H9 (cell line): Measurements from ENCODE around the gene C19orf47. TPM values are rescaled to one million over a fixed set of nuclear protein-coding genes. Genes with fewer than 3 reads are reported as not detected.

Experiments used
- DNase-seq: peaks from one replicate; pipeline ENCODE4 v3.0.0-alpha.2; 2017
- H2AFZ ChIP-seq: one replicate; pipeline ENCODE4 v1.6.1; 2013; ENCODE audit warnings: mild to moderate bottlenecking, low read length, control low read depth, moderate library complexity
- H2AK5ac ChIP-seq: 2 replicates; pipeline ENCODE4 v1.6.1; 2013; ENCODE audit warnings: low read length, control low read depth, mixed read lengths; ENCODE audit not compliant: insufficient read length
- H2BK120ac ChIP-seq: one replicate; pipeline ENCODE4 v1.6.1; 2013; ENCODE audit warnings: low read depth, mild to moderate bottlenecking, low read length, control low read depth, inconsistent platforms; ENCODE audit not compliant: poor library complexity, severe bottlenecking
- H2BK12ac ChIP-seq: 2 replicates; pipeline ENCODE4 v1.6.1; 2013; ENCODE audit warnings: low read length, control low read depth, mixed read lengths, low read depth; ENCODE audit not compliant: insufficient read length
- H2BK15ac ChIP-seq: 2 replicates; pipeline ENCODE4 v1.6.1; 2013; ENCODE audit warnings: low read depth, low read length, control low read depth
- H2BK20ac ChIP-seq: one replicate; pipeline ENCODE4 v1.6.1; 2013; ENCODE audit warnings: low read depth, mild to moderate bottlenecking, low read length, control low read depth, inconsistent platforms; ENCODE audit not compliant: poor library complexity, severe bottlenecking
- H2BK5ac ChIP-seq: 2 replicates; pipeline ENCODE4 v1.6.1; 2013; ENCODE audit warnings: low read length, control low read depth, mixed read lengths; ENCODE audit not compliant: insufficient read length
- H3K14ac ChIP-seq: 2 replicates; pipeline ENCODE4 v1.6.1; 2013; ENCODE audit warnings: low read length, control low read depth; ENCODE audit not compliant: insufficient read depth
- H3K18ac ChIP-seq: 2 replicates; pipeline ENCODE4 v1.6.1; 2013; ENCODE audit warnings: low read depth, mild to moderate bottlenecking, mixed read lengths, low read length, control low read depth; ENCODE audit not compliant: insufficient read length
- H3K23ac ChIP-seq: 2 replicates; pipeline ENCODE4 v1.6.1; 2013; ENCODE audit warnings: low read length, control low read depth, mixed read lengths, low read depth; ENCODE audit not compliant: insufficient read length
- H3K23me2 ChIP-seq: 2 replicates; pipeline ENCODE4 v1.6.1; 2013; ENCODE audit warnings: low read depth, mild to moderate bottlenecking, mixed read lengths, low read length, control low read depth; ENCODE audit not compliant: insufficient read length, poor library complexity, severe bottlenecking
- H3K27ac ChIP-seq: 2 replicates; pipeline ENCODE4 v1.5.1; 2013; ENCODE audit warnings: low read length, control low read depth, mixed read lengths, low read depth; ENCODE audit not compliant: insufficient read length
- H3K27me3 ChIP-seq: 2 replicates; pipeline ENCODE4 v1.6.1; 2013; ENCODE audit warnings: low read length, control low read depth, inconsistent platforms; ENCODE audit not compliant: insufficient read depth
- H3K4ac ChIP-seq: 2 replicates; pipeline ENCODE4 v1.6.1; 2013; ENCODE audit warnings: low read depth, mild to moderate bottlenecking, control low read depth, inconsistent platforms, low read length, moderate library complexity
- H3K4me1 ChIP-seq: 2 replicates; pipeline ENCODE4 v1.6.1; 2013; ENCODE audit warnings: low read length, control low read depth, inconsistent platforms; ENCODE audit not compliant: insufficient read depth
- H3K4me2 ChIP-seq: 2 replicates; pipeline ENCODE4 v1.6.1; 2013; ENCODE audit warnings: low read length, control low read depth, mixed read lengths; ENCODE audit not compliant: insufficient read length, insufficient read depth
- H3K56ac ChIP-seq: 2 replicates; pipeline ENCODE4 v1.6.1; 2013; ENCODE audit warnings: low read depth, mild to moderate bottlenecking, mixed read lengths, low read length, control low read depth; ENCODE audit not compliant: insufficient read length
- H3K79me1 ChIP-seq: 2 replicates; pipeline ENCODE4 v1.6.1; 2013; ENCODE audit warnings: low read depth, mild to moderate bottlenecking, moderate library complexity, low read length, control low read depth, inconsistent platforms; ENCODE audit not compliant: insufficient read depth, poor library complexity, severe bottlenecking
- H3K79me2 ChIP-seq: 2 replicates; pipeline ENCODE4 v1.6.1; 2013; ENCODE audit warnings: low read length, control low read depth, inconsistent platforms; ENCODE audit not compliant: insufficient read depth
- H3K9ac ChIP-seq: 2 replicates; pipeline ENCODE4 v1.6.1; 2013; ENCODE audit warnings: low read length, control low read depth, mixed read lengths; ENCODE audit not compliant: insufficient read length; ENCODE audit errors: extremely low read depth
- H3K9me3 ChIP-seq: one replicate; pipeline ENCODE4 v1.6.1; 2013; ENCODE audit warnings: low read depth, low read length, inconsistent platforms; ENCODE audit not compliant: control insufficient read depth
- H3T11ph ChIP-seq: one replicate; pipeline ENCODE4 v1.6.1; 2013; ENCODE audit warnings: mild to moderate bottlenecking, low read length, control low read depth, inconsistent platforms
- H4K20me1 ChIP-seq: one replicate; pipeline ENCODE4 v1.6.1; 2013; ENCODE audit not compliant: control insufficient read depth, insufficient read length, insufficient read depth
- H4K5ac ChIP-seq: 2 replicates; pipeline ENCODE4 v1.6.1; 2013; ENCODE audit warnings: low read depth, mild to moderate bottlenecking, mixed read lengths, low read length, control low read depth; ENCODE audit not compliant: insufficient read length
- H4K8ac ChIP-seq: replicated peaks from 2 replicates; pipeline ENCODE4 v1.6.1; 2013; ENCODE audit warnings: low read length, control low read depth, mixed read lengths, low read depth; ENCODE audit not compliant: insufficient read length
- H4K91ac ChIP-seq: 2 replicates; pipeline ENCODE4 v1.6.1; 2013; ENCODE audit warnings: low read depth, mild to moderate bottlenecking, moderate library complexity, mixed read lengths, low read length, control low read depth; ENCODE audit not compliant: insufficient read length
- H3K27ac Mint-ChIP-seq, 3 experiments: 2 replicates in 2 of 3; 3 replicates in 1 of 3; pipeline ENCODE4 v1.8.0; 2020 to 2021; ENCODE audit warnings: mixed read lengths in 3 of 3, mild to moderate bottlenecking in 1 of 3, moderate library complexity in 1 of 3
- H3K27me3 Mint-ChIP-seq: 2 replicates; pipeline ENCODE4 v1.8.0; 2021; ENCODE audit warnings: low read depth, mild to moderate bottlenecking, moderate library complexity, mixed read lengths
- H3K36me3 Mint-ChIP-seq, 3 experiments: 2 replicates in 2 of 3; 3 replicates in 1 of 3; pipeline ENCODE4 v1.8.0; 2020 to 2021; ENCODE audit warnings: low read depth in 3 of 3, mixed read lengths in 3 of 3; ENCODE audit not compliant: insufficient read depth in 1 of 3
- H3K4me1 Mint-ChIP-seq, 2 experiments: 2 replicates each; pipeline ENCODE4 v1.8.0; 2020; ENCODE audit warnings: mixed read lengths in 2 of 2
- H3K4me3 Mint-ChIP-seq, 2 experiments: 2 replicates in 1 of 2; 3 replicates in 1 of 2; pipeline ENCODE4 v1.8.0; 2020 to 2021; ENCODE audit warnings: mild to moderate bottlenecking in 2 of 2, mixed read lengths in 2 of 2, moderate library complexity in 1 of 2
- H3K9me3 Mint-ChIP-seq, 2 experiments: 2 replicates in 1 of 2; 3 replicates in 1 of 2; pipeline ENCODE4 v1.8.0; 2020; ENCODE audit warnings: mild to moderate bottlenecking in 2 of 2, mixed read lengths in 2 of 2, moderate library complexity in 1 of 2
- CTCF ChIP-seq: fragments of 200-600 bp; sonication (generic); conservative IDR thresholded peaks from 3 replicates; pipeline ENCODE4 v1.8.0; 2021; ENCODE audit warnings: antibody characterized with exemption, mild to moderate bottlenecking
- WGBS: extraction: QIAGEN DNeasy Blood & Tissue Kit; methylation state at CpG from one replicate; pipeline ENCODE4 v1.1.7; 2013; ENCODE audit warnings: missing lambda C conversion rate, low lambda C conversion rate, mixed read lengths; ENCODE audit not compliant: insufficient read length; ENCODE audit errors: extremely low coverage; 5-methylcytosine and 5-hydroxymethylcytosine counted together
- total RNA-seq: library from RNA; stranded (reverse); gene quantifications from 2 replicates; pipeline ENCODE4 v1.2.1, GENCODE V29; 2021

The C19orf47 gene
- total RNA-seq, 1 experiment from 2014 or later, result 19.4 TPM

- no CpG with 5 or more reads among the region's 6 CpGs for WGBS
- no peak overlapping the region for H3K27ac Mint-ChIP-seq
- Histone ChIP-seq H4K20me1 (no peaks in the 10 kb centered on the region), H4K8ac (no peak overlapping the region), H3K79me2 (peaks cover 17% of the 10 kb centered on the region), H3K4ac (no peak overlapping the region), H3K9ac (peak overlapping the region; percentile 32), H3K4me1 (no peaks in the 10 kb centered on the region; the same call in 1 of the 2 replicates), H3K18ac (no peak overlapping the region), H4K91ac (no peak overlapping the region), H3K27me3 (no peaks in the 10 kb centered on the region), H3K23ac (no peak overlapping the region), H4K5ac (no peak overlapping the region), H3K79me1 (peaks cover 5% of the 10 kb centered on the region), H3K27ac (no peak overlapping the region), H2BK15ac (no peak overlapping the region), H2AK5ac (no peak overlapping the region), H3K9me3 (no peaks in the 10 kb centered on the region), H2BK20ac (no peak overlapping the region), H2BK5ac (no peak overlapping the region), H3K14ac (no peak overlapping the region; the same call in 1 of the 2 replicates), H2AFZ (no peak overlapping the region), H2BK12ac (no peak overlapping the region), H3K4me2 (no peak overlapping the region), H3K56ac (no peak overlapping the region), H3K23me2 (peaks cover 9% of the 10 kb centered on the region), H2BK120ac (no peak overlapping the region), H3T11ph (no peak overlapping the region)
- no peaks in the 10 kb centered on the region; a peak in 1 of 5 replicates for H3K9me3 Mint-ChIP-seq
- no peak for DNase-seq
- no peaks in the 10 kb centered on the region for H3K27me3 Mint-ChIP-seq
- H3K4me3 Mint-ChIP-seq, result no peak overlapping the region
- H3K36me3 Mint-ChIP-seq, result peaks cover 0 to 2% (median 0%) of the 10 kb centered on the region in 3 experiments; a peak in 1 of 7 replicates
- no peak for TF ChIP-seq CTCF
- H3K4me1 Mint-ChIP-seq, result peaks cover 36 to 45% of the 10 kb centered on the region in 2 experiments
Measured at GRCh38 chr19:40282209-40282580, 66.0 kb downstream of the C19orf47 start.
